Ishikawa (cell line): ENCODE results near the gene CCDC170.

ENCODE experiments used
- CEBPB ChIP-seq: IDR thresholded peaks from 2 replicates; pipeline ENCODE4 v1.6.1; 2012
- CREB1 ChIP-seq: IDR thresholded peaks from 2 replicates; pipeline ENCODE4 v1.6.1; 2012; ENCODE audit warnings: low read depth
- EGR1 ChIP-seq: IDR thresholded peaks from 2 replicates; pipeline ENCODE4 v1.6.1; 2012
- EP300 ChIP-seq: IDR thresholded peaks from 2 replicates; pipeline ENCODE4 v1.6.1; 2012; ENCODE audit warnings: borderline replicate concordance
- FOXM1 ChIP-seq: IDR thresholded peaks from 2 replicates; pipeline ENCODE4 v1.6.1; 2012; ENCODE audit warnings: low read depth, borderline replicate concordance
- MAX ChIP-seq: IDR thresholded peaks from 2 replicates; pipeline ENCODE4 v1.6.1; 2012
- NFIC ChIP-seq: IDR thresholded peaks from 2 replicates; pipeline ENCODE4 v1.6.1; 2012
- RAD21 ChIP-seq: IDR thresholded peaks from 2 replicates; pipeline ENCODE4 v1.6.1; 2012; ENCODE audit warnings: low read depth
- REST ChIP-seq: IDR thresholded peaks from 2 replicates; pipeline ENCODE4 v1.6.1; 2012; ENCODE audit warnings: low read depth, mild to moderate bottlenecking
- TAF1 ChIP-seq: IDR thresholded peaks from 2 replicates; pipeline ENCODE4 v1.6.1; 2012; ENCODE audit warnings: low read depth, mild to moderate bottlenecking
- TCF12 ChIP-seq: IDR thresholded peaks from 2 replicates; pipeline ENCODE4 v1.6.1; 2012; ENCODE audit warnings: low read depth
- TEAD4 ChIP-seq: IDR thresholded peaks from 2 replicates; pipeline ENCODE4 v1.6.1; 2012
- USF1 ChIP-seq: IDR thresholded peaks from 2 replicates; pipeline ENCODE4 v1.6.1; 2012
- YY1 ChIP-seq: IDR thresholded peaks from 2 replicates; pipeline ENCODE4 v1.6.1; 2012; ENCODE audit warnings: low read depth
- ZBTB7A ChIP-seq: IDR thresholded peaks from 2 replicates; pipeline ENCODE4 v1.6.1; 2012; ENCODE audit warnings: low read depth

The CCDC170 gene

GRCh38 chr6:151548201-151548600, 54.4 kb downstream of the CCDC170 start:
- TF ChIP-seq EP300 = no peak
- TF ChIP-seq FOXM1 = no peak
- peak; percentile 7; the same call in 1 of the 2 replicates for TF ChIP-seq RAD21
- no peak for TF ChIP-seq ZBTB7A
- no peak for TF ChIP-seq YY1
- no peak for TF ChIP-seq TEAD4
- TF ChIP-seq CREB1 = no peak
- no peak for TF ChIP-seq USF1
- TF ChIP-seq NFIC = no peak

- TF ChIP-seq TAF1 (no peak), CREB1 (no peak), TEAD4 (no peak), FOXM1 (no peak), EP300 (no peak), USF1 (no peak), RAD21 (no peak), CEBPB (no peak), NFIC (no peak), YY1 (no peak), TCF12 (no peak), REST (no peak), ZBTB7A (no peak), EGR1 (no peak), MAX (no peak)
Observed at GRCh38 chr6:151549790-151550189, 56.0 kb downstream of the CCDC170 start.

GRCh38 chr6:151550618-151551017, 56.8 kb downstream of the CCDC170 start:
- no peak for TF ChIP-seq MAX
- TF ChIP-seq CREB1 = no peak
- no peak for TF ChIP-seq NFIC
- TF ChIP-seq FOXM1 = no peak
- no peak for TF ChIP-seq EGR1
- TF ChIP-seq REST = no peak
- TF ChIP-seq TAF1 = no peak
- no peak for TF ChIP-seq USF1
- no peak for TF ChIP-seq ZBTB7A
- TF ChIP-seq TEAD4 = no peak
- no peak for TF ChIP-seq RAD21

GRCh38 chr6:151551223-151551857, 57.5 kb downstream of the CCDC170 start:
- TF ChIP-seq MAX (peak; percentile 36; the same call in 1 of the 2 replicates), REST (no peak)
